ENCODE results near the gene PPIG.

DNA sequence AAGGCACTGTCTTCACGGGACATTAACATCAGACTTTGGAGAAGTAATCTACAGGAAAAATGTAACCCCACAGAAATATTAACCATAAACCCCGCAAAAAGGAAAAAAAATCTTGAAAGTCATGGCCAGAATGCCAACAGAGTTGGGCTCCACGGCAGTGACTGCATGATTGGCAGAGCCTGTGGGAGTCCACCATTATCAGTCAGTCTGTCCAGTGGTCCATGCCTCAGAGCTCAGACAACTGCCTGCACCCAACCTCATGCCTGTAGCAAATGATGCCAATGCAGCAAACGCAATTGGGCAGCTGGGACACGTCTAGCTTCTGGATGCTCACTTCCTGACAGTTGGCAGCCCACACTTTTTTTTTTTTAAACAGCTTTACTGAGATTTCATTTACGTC lies 5.1 kb upstream of the PPIG start:
- TF ChIP-seq, protein P1, sequence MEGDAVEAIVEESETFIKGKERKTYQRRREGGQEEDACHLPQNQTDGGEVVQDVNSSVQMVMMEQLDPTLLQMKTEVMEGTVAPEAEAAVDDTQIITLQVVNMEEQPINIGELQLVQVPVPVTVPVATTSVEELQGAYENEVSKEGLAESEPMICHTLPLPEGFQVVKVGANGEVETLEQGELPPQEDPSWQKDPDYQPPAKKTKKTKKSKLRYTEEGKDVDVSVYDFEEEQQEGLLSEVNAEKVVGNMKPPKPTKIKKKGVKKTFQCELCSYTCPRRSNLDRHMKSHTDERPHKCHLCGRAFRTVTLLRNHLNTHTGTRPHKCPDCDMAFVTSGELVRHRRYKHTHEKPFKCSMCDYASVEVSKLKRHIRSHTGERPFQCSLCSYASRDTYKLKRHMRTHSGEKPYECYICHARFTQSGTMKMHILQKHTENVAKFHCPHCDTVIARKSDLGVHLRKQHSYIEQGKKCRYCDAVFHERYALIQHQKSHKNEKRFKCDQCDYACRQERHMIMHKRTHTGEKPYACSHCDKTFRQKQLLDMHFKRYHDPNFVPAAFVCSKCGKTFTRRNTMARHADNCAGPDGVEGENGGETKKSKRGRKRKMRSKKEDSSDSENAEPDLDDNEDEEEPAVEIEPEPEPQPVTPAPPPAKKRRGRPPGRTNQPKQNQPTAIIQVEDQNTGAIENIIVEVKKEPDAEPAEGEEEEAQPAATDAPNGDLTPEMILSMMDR (IDR thresholded peaks at IDR 0.05), result no peak
- no peak for TF ChIP-seq ZFX (IDR thresholded peaks at IDR 0.05; ENCODE audit: borderline replicate concordance)
